GM21825 (cell line): ENCODE results near the gene MINDY3.

Source experiments
- ATAC-seq: cut with Tn5 transposase; IDR thresholded peaks from one replicate; pipeline ENCODE4 v1.9.1; 2021; ENCODE audit warnings: mild to moderate bottlenecking, moderate library complexity; ENCODE audit not compliant: unreplicated experiment

The MINDY3 gene

GRCh38 chr10:15739254-15739970 lies 120.9 kb downstream of the MINDY3 start:
- ATAC-seq = no peak

DNA sequence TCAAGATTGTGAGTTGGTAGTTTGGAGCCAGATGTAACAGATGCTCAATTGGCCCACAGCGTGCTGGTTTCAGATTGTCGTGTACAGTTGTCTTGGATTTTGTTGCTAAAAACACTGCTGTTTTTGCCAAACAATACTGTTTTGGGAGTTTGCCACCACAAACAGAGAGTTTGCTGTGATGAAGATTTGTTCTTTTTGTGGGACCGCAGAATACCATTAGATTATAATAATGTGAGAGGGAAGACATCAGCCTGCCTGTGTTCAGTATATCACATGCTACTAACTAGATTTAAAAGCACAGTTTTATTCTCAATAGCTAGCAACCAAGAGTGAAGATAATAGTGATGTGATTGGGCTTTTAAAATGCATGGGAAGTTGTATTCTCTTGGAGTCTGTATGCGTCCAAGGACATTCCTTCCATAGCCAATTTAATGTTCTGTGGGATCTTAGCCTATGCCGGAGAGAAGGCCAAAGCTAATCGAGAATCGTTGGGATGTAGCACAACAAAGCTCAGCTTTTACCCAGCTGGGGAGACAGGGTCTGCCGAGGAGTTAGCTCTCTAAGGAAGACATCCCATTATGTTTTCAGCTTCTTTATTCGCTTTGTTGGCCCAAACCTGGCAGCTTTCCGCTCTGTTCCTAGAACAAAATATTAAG lies 121.9 kb downstream of the MINDY3 start:
- ATAC-seq = no peak

DNA sequence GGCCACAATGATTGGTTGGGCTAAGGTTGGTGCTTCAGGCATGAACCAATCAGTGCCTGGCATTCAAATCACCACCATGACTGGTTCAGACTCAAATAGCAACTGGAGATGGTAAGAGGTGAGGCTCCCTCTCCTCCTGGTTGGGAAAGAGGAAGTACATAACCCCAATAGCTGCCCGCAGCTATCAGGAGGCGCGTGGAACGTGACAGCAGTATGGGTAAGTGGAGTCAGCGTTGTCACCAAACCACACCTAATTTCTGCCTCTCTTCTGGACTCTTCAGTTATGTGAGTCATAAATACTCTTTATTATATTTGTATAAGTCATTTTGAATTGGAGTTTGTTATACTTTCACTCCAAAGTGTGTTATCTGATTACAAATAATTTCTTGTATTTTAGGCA lies 122.7 kb downstream of the MINDY3 start:
- ATAC-seq = no peak

DNA sequence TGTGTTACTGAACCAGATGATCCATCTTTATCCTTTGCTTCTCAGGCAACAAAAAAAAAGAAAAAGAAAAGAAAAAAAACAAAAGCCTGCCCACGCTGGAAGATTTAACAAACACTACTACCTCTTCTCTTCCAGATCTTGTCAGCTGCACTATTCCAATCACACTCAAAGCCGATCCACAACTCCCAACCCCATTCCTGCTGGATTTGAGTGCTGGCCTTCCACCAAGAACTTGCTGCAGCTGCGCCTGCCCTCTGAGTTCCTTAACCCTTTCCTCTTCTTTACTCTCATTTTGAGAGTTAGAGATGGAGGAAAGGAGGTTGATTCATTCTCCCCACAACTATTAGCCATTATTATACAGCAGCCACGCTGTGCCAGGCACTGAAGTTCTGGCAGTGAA lies 124.5 kb downstream of the MINDY3 start:
- ATAC-seq = no peak

- ATAC-seq = no peak
Observed at GRCh38 chr10:15730341-15730740, 130.0 kb downstream of the MINDY3 start.

GRCh38 chr10:15729890-15730289 lies 130.4 kb downstream of the MINDY3 start:
- ATAC-seq = no peak
